Cortex of kidney (tissue), 1 donor: ENCODE results near the gene PSMB9.
"Not testable (repeated sequence)": the region's sequence is repeated elsewhere in the genome, so short reads cannot be mapped to it uniquely, and the experiment has no call there.

Source experiments
- DNase-seq: peaks from one replicate; lab custom pipeline; 2025; lab: John Stamatoyannopoulos, UW

Gene PSMB9

DNA sequence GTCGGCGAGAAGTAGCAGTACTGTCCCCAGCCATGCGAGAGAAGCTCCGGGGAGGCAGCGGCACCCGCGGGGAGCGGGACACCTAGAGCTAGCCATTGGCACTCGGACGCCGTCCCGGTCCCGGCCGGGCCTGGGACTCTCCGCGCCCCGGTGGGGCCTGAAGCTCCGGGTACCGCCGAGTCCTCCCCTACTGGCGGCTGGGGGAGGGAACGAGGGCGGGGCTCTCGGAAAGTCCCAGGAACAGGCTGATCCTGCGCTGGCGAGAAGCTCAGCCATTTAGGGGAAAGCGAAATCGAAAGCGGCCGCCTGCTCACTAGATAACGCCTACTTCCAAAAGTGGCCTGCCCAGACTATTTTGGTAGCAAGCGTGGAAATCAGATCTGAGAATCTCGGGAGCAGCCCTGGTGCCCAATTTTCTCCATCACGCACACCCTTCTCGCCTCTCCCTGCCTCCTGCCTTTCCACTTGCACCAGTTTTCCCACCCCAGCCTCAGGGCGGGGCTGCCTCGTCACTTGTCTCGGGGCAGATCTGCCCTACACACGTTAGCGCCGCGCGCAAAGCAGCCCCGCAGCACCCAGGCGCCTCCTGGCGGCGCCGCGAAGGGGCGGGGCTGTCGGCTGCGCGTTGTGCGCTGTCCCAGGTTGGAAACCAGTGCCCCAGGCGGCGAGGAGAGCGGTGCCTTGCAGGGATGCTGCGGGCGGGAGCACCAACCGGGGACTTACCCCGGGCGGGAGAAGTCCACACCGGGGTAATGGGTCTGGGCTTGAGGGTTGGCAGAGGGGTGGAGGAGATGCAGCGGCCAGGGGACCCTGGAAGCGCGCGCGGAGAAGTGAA is at the start of gene PSMB9, which contains the start of gene TAP1:
TSS of gene PSMB9 (plus strand) at position 652 of the 835 bp plus-strand sequence. CDS start at position 690, 38 bp downstream.
TSS of gene TAP1 (minus strand) at position 164 of the 835 bp plus-strand sequence. CDS start at position 96, 68 bp downstream.
- DNase-seq: peak; percentile 62

DNA sequence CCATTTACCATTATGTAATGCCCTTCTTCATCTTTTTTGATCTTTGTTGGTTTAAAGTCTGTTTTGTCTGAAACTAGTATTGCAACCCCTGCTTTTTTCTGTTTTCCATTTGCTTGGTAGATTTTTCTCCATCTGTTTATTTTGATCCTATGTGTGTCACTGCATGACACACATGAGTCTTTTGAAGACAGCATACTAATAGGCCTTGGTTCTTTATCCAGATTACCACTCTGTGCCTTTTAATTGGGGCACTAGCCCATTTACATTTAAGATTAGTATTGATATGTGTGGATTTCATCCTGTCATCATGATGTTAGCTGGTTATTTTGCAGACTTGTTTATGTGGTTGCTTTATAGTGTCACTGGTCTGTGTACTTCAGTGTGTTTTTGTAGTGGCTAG is 48.6 kb upstream of the PSMB9 start:
- DNase-seq: not testable (repeated sequence)

DNA sequence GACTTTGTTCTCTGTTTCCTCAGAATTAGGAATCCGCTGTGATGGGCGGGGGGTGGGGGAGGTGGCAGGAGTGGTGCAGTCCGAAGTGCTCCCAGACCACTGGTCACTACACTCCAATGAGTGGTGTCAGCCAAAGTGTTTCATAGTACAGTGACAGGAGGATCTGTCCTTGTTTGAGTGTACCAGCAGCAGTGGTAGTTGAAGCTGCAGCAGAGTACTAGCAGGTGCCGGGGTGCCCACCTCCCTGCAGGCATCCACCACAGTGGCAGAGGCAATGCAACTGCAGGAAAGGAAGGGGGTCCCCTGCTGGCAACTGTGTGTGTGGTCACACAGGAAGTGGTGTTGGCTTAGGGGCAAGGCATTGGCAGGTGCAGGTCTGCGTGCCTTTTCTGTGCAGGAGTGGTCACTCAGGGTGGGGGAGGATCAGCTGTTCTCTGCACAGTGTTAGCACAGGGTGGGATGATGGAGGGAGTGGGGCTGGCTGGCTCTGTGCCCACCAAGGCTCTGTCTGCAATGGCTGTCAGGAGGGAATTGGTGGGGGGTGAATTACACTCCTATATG is 46.9 kb upstream of the PSMB9 start:
- DNase-seq: no peak

DNA sequence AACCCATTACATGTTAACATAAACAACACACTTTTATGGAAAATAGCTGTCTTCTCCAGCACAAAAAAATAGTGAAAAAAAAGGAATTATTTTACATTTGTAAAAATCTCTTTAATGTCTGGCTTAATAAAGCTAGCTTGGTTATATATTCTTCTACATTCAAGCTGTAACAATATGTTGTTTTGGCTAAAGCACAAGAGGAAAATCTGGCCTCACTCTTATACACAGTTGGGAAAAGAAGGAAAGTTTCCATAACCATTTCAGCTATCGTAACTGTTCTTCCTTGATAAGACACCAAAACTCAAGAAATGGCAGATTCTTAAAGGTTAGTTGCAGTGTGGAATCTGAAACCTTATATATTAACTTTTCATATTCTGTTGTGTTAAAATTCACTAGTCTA is 44.8 kb upstream of the PSMB9 start:
- DNase-seq: no peak

DNA sequence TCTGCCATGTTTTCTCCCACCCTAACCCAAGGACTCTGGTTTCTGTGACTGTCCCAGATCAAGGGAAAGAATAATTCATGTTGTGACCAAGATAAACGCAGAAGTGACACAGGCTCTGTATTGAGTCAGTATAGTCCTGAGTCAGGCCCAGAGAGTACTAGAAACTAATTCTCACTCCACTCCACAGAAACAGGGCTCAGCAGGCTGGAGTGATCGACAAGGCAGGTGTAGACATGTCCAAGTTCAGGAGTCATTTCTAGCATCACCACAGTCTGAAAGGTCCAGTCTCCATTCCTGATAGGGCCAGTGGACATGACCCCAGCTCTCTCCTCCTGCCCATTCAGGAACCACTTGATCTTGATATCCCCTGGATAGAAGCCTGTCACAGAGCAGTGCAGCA is 39.8 kb upstream of the PSMB9 start:
- DNase-seq: no peak

DNA sequence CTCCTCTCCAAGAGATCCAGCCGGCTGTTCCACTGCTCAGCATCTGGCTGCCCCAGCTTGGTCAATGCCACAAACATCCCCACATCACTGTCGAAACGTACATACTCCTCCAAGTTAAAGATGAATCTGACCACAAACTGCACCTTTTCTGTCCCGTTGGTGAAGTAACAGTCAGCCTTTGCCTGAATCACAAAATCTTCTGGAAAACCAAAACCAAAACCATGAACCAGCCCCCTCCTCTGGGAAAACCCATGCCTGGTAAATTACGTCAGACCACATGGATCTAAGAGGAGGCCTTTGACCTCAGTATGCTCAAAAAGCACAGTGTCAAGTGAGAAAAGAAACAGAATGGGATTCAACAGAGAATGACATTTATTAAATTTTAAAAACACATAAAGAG is 38.9 kb upstream of the PSMB9 start:
- no peak for DNase-seq

DNA sequence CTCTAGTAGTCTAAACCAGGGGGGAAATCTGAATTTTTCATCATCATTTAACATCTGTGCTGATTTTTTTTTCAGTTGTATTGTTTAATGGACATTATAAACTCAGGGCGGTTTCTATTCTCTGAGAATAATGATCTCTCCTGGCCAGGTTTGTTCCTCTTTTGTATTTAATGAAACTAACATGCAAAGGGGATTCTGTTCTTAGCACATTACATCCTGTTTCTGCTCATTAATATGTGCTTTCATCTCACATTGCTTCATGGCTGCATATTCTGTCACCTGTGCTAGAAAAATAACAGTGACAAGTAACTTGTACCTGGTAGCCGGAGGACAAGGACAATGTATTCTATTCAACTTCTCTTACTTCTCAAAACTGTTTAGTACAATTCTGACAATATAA is 38.0 kb upstream of the PSMB9 start:
- no peak for DNase-seq

DNA sequence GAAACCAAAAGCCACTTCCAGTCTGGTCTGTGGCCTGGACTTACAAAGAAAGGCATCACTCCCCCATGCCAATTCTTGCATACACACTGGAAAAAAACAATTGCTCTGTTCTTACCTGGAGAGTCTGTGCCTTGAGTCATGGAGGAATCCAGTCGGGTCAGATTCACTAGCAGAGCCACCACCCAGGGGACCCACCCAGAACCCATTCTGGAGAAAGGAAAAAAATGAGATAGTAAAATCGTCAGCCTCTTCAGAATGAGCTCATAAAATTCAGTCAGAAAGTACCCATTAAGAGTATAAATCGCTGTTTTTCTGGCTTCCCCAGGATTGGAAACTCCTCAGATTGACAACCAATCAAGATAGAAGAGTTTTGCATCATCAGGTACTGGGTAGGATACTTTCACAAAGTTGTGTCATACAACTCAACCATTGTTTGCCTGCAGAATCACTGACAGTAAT is 37.2 kb upstream of the PSMB9 start, which contains the start of gene HLA-DOB:
TSS of gene HLA-DOB (minus strand) at position 257 of the 459 bp plus-strand sequence. CDS start at position 206, 51 bp downstream.
- DNase-seq: no peak

DNA sequence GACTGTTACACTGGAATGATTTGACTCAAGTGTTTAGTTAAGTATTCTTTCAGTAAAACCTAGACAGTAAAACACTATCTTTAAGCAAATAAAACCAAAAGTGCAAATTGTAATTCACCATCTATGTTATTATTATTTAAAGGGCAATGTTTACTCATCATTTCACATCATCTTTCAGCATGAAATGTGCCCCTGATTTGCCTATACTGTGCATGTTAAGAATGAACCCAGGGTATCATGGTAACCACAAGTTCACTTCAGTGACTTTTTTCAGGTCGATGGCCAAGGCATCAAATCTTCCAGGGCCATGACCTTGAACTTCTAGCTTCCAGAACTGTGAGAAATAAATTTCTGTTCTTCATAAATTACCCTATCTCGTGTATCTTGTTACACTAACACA is 35.1 kb upstream of the PSMB9 start:
- no peak for DNase-seq

DNA sequence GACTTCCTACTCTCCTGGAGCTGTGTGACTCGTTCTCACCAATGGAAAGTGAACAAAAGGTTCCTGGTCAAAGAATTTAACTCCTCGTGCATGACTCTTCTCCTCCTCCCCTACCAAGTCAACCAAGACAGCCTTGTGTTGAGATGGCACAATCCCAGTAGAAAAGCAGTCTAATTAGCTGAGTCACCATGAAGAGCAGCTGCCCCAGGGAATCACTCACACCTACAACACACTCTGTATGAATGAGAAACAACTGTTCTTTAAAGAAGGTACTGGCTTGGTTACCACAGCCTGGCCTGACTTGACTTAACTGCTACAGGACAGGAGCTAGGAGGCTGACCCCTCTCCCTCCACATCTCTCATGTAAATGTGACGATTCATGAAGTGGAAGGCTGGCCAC is 34.3 kb upstream of the PSMB9 start:
- no peak for DNase-seq

DNA sequence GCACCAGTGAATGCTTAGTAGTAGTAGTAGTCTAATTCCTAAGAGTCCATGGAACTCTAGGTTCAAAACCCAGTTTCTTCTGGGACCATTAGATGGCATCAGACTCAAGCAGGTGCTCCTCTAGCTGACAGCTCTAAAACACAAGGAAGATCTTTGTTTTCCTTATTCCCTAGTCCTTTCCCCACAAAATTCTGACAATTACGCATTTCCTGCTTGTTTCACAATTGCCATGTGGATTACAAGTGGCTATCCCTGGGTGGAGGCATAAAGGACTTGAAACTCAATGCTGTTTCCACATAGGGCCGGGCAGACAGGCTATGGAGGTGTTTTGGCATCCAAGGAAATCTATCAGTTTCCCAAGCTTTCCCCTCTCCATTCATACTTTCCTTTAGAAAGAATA is 28.0 kb upstream of the PSMB9 start:
- DNase-seq: no peak

DNA sequence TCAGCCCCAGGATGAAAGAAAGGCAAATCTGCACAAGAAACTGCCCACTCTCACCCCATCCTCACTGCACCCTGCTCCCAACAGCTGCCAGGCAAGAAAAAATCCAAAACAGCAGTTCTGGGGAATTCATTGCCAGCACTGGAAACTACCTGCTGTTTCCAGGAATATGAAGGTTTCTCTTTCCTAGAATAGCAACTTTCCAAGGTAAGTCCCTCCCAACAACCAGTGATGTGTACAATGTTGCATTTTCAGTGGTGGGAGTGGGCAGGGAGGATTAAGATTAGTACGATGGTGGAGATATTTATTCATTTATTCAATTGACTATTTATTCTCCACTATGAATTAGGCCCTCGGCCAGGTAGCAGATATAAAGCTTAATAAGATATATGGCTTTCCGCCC is 27.0 kb upstream of the PSMB9 start:
- no peak for DNase-seq

DNA sequence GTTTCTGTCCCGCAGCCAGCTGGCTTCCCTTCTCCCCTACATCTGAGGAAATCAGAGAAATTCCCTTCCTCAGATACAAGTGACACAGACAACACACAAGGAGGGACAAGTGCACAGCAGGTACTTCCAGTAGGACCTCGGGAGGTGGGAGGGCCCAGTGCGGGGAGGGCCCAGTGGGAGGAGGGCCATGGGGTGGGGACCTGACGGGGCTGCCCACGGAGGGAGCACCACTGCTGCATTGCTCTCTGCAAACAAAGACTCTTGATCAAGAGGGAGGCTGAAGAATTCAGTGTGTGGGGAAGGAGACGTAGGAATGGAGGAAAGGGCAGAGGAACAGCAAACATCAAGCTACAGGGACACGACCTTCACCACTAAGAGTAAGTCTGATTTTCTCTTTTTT is 24.5 kb upstream of the PSMB9 start:
- no peak for DNase-seq

DNA sequence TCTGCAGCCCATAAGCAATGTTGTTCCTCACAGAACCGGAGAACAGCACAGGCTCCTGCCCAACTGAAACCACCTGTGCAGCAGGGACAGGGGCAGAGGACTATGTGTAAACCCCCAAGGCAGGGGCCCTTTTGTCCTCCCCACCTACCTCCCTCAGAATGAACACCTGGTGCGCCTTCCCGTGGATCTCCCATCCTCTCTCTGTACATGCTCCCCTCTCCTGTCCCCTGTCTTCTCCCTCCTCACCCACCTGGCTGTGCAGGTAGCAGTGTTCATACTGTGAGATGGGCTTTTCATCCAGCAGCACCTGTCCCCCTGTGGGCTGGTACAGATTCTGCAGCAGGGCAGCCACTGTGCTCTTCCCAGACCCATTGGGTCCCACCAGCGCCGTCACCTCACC is 24.0 kb upstream of the PSMB9 start:
- DNase-seq: no peak

DNA sequence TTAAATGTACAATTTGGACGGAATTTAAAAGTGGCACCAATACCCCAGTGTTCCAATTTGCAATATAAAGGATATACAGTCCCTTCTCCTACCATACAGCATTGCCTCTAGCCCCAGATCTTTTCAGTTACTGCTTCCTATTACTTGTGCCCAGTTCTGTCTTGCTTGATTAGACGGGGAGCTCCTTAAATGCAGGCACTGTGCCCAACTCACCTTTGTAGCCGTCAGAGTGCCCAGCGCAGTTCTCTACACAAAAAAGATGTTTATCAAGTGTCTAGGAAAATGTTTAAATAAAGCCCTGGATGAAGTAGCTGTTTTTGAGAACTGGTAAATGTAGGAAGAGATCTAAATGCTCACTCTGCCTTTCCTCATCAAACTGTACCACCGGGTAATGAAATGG is 23.1 kb upstream of the PSMB9 start:
- DNase-seq: no peak

DNA sequence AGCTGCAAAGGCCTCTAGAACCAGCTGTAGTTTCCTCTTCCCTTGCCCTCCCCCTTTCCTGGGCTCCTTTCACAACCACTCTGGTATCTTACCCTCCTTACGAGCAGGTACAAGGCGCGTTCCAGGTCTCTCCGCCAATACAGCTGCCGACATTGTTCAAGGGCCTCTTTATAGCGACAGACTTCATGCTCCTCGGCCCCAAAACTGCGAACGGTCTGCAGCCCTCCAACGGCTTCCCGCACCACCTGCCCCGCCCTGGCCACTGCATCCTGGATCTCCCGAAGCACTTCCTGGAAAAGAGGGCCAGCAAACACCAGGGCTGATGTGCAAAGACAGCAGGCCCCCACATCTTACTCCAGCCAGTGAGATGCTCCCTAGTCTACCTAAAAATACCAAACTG is 21.5 kb upstream of the PSMB9 start:
- DNase-seq: no peak

DNA sequence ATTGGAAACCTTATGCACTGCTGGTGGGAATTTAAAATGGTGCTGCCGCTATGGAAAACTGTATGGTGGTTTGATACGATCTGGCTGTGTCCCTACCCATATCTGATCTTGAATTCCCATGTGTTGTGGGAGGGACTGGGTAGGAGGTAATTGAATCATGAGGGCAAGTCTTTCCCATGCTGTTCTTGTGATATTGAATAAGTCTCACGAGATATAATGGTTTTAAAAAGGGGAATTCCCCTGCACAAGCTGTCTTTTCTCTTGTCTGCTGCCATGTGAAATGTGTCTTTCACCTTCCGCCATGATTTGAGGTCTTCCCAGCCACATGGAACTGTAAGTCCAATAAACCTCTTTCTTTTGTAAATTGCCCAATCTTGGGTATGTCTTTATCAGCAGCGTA is 20.3 kb upstream of the PSMB9 start:
- no peak for DNase-seq

DNA sequence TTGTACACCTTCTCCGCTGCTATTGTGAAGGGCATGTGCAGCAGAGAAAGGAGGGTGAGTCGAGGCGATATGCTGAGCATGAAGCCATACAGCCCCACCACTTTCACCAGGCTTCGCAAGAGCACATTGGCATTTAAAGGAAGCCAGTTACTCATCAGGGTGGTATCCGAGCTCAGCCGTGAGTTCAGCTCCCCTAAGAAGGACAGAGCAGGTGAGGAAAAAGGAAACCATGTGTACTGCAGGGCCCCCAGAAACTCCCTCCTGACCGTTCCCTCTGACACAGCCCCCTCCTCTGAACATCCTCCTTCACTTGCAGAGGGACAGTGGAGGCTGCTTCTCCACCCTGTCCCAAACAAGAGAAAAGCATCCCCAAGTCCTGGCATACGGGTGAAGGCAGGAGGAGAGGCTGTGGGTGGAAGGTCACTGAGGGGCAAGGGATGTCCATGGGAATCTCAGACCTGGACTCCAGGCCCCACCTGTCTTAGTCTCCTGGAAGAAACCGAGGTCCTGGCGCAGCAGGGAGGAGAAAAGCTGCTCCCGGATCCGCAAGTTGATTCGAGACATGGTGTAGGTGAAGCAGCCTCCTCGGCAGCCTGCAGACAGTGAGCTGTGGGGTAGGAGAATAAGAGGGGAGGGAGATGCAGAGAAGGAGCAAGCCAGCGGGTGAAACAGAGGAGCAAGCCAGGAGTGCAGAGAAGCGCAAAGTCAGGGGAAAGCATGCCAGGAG is 18.7 kb upstream of the PSMB9 start:
- no peak for DNase-seq

DNA sequence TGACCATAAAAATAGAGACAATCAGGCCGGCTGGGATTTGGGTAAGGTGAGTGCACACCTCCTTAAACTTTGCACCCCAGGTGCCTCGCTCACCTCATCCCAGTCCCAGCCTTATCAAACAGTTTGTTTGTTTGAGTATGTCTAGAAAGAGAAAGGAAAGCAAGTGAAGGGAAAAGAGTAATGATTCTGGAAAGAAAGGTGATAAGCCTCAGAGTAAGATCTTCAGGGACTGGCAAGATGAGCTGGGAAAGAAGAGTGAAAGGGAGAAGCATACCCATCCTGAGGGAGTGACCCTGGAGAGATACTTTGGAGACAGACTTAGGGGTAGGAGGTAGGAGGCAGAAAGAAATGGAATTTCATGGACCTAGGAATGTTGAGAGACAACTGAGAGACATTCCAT is 17.1 kb upstream of the PSMB9 start:
- no peak for DNase-seq

DNA sequence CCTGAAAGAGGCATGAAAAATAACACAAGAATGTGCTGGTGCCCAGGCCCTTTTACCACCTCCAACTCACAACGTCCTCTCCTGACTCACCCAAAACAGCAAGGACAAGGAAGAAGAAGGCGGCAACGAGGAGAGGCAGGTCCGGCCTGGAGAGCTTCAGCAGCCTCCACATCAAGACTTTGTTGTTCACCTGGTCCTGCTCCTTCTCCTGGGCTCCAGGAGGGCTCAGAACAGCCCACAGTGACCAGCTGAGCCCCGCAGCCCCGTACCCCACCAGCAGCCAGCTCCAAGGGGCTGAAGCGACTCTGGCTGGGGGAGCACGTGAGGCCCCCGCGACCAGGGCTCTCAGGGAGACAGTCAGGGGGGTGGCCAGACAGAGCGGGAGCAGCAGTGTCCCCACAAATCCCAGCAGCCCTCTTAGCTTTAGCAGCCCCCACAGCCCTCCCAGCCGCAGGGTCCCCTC is 16.3 kb upstream of the PSMB9 start:
- DNase-seq: no peak

DNA sequence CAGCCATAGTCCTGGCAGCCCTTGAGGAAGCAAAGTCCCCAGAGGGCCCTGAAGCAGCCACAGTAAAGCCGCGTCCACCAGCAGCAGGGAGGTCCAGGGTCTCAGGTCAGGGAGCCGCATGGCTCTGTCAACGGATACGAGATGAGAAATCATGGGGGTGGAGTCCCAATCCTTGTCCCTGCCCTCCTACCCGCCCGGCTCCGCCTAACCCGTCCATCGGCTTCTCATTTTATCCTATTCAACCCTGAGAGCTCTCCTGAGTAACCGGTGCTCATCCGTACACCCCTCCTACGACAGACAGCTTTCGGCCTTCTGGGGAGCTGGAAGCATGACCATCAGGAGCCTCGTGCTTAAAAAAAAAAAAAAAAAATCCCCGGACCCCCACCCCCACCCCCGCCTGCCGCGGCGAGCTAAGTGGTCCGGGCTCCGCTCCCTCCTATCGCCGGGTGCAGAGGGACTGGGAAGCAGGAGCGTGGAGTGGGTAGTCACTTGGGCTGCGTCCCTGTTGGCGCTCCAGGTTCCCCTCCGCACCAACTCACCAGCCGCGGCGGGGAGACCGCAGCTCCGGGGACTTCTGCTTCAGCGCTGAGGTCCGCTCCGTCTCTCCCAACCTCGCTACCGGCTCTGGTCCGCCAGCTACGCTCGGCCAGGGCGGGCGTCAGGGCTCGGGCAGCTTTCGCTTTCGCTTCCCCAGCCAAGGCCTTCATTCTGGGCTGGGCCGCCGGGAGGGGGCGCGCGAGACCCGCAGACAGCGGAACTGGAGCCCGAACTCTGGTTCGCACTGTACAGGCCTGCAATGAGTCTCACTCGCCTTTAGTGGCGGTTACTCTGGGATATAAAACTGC is 15.7 kb upstream of the PSMB9 start, which contains the start of gene TAP2:
TSS of gene TAP2 (minus strand) at position 626 of the 845 bp plus-strand sequence. CDS start at position 120, 506 bp downstream.
- DNase-seq: no peak

DNA sequence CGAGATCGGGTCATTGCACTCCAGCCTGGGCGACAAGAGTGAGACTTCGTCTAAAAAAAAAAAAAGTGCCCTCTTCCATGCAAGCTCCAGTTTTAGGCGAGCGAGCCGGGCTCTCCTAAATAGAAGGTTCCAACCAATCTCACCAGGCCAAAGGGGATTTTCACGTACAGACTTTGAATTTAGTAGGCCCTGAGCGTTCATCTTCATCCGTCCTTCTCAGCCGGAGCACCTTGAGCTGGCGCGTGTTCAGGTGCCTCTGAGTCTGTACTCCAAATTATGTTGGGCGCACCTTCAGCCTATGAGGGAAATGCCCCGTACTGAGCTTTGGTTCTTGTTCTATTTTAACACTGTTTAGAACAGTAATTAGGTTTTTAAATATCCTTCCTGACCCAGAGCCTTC is 14.6 kb upstream of the PSMB9 start:
- DNase-seq: no peak
